Stimulated activated memory B cell treated with anti-CD40 and anti-IgM and Interleukin-4, amounts not matched to agents 10 μg/mL and 1 μg/mL and 100 μg/mL, for 72 hours (primary cell): ENCODE data around the gene KLHL22.
"Not testable (repeated sequence)": the region's sequence is repeated elsewhere in the genome, so short reads cannot be mapped to it uniquely, and the experiment has no call there.

ENCODE experiments used
- ATAC-seq: fragments of 150-1000 bp; cut with Tn5 transposase; 2 replicates; pipeline ENCODE4 v1.10.0; 2021
- H3K27ac Mint-ChIP-seq: one replicate; pipeline ENCODE4 v1.8.0; 2022; ENCODE audit warnings: mild to moderate bottlenecking, mixed read lengths
- H3K27me3 Mint-ChIP-seq: one replicate; pipeline ENCODE4 v1.8.0; 2022; ENCODE audit warnings: mixed read lengths
- H3K36me3 Mint-ChIP-seq: one replicate; pipeline ENCODE4 v1.8.0; 2022; ENCODE audit warnings: mixed read lengths
- H3K4me1 Mint-ChIP-seq: one replicate; pipeline ENCODE4 v1.8.0; 2022; ENCODE audit warnings: mixed read lengths
- H3K4me3 Mint-ChIP-seq: one replicate; pipeline ENCODE4 v1.8.0; 2022; ENCODE audit warnings: mild to moderate bottlenecking, moderate library complexity, mixed read lengths
- H3K9me3 Mint-ChIP-seq: one replicate; pipeline ENCODE4 v1.8.0; 2022; ENCODE audit warnings: mixed read lengths

The KLHL22 gene

DNA sequence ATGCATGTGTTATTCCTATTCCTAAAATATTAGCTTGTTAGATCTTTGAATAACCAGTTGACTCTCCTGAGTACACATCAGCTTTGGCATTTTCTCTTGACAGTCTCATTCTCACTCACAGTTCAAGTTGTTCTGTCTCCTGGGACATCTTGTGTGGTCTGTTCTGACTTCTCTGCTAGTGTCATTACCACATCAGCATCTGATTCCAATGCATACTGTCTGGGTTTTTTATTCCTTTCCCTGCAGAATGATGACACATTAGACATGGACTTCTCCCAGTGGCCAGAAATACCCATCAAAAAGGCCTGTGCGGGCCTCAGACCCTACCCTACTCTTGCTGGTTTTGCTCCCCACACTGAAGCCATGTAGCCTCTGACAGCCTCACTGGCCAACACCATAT, 99.0 kb downstream of the KLHL22 start:
- Mint-ChIP-seq H3K4me3 (no peak overlapping the region), H3K27me3 (no peaks in the 10 kb centered on the region), H3K4me1 (peaks cover 47% of the 10 kb centered on the region), H3K27ac (no peak overlapping the region), H3K9me3 (no peaks in the 10 kb centered on the region), H3K36me3 (peaks cover 6% of the 10 kb centered on the region)
- ATAC-seq, result peak; percentile 75

GRCh38 chr22:20395907-20396287, 99.7 kb downstream of the KLHL22 start:
- no peak for ATAC-seq
- H3K9me3 Mint-ChIP-seq, result no peaks in the 10 kb centered on the region
- H3K27ac Mint-ChIP-seq, result peak overlapping the region; percentile 7
- no peak overlapping the region for H3K4me3 Mint-ChIP-seq
- H3K4me1 Mint-ChIP-seq, result peaks cover 47% of the 10 kb centered on the region
- H3K27me3 Mint-ChIP-seq, result no peaks in the 10 kb centered on the region
- H3K36me3 Mint-ChIP-seq, result peaks cover 6% of the 10 kb centered on the region

DNA sequence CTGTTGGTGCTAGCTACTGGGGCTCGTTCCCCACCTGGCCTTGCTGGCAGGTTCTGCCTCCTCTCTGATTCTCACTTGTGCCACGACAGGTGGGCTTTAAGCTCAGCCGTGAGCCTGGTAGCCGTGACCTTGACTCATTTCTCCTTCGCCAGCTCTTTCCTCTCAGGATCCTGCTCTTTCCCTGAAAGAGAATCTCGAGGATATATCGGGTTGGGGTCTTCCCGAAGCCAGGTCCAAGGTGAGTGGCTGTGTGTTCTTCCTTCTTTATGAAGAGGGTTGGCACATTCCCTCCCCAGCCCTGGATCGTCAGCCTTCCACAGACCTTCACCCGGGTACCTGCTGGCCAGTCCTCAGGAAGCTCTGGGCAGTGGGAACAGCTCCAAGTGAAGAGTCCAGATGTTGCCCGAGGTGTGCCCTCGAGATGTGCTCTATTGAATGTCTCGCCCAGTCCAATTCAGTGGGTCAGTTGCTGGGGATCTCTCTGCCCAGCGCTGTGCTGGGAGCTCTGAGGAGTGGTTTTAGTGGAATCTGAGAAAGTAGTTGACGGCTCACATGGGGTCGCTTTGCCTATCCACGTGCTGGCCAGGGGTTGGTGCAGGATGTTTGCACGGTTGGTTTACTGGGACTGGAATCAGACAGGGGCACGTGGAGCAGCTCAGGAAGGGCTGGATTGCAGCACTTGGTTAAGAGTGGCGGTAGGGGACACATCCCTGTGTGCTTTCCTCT, 100.3 kb downstream of the KLHL22 start:
- Mint-ChIP-seq H3K4me1 (peaks cover 47% of the 10 kb centered on the region), H3K27me3 (no peaks in the 10 kb centered on the region), H3K9me3 (no peaks in the 10 kb centered on the region), H3K27ac (peak overlapping the region; percentile 88), H3K36me3 (peaks cover under 1% of the 10 kb centered on the region), H3K4me3 (peak overlapping the region; percentile 93)
- ATAC-seq, result no peak

- Mint-ChIP-seq H3K27me3 (no peaks in the 10 kb centered on the region), H3K9me3 (peaks cover 2% of the 10 kb centered on the region), H3K4me1 (peaks cover 41% of the 10 kb centered on the region), H3K27ac (peak within 1 kb of the TSS; percentile 88), H3K4me3 (peak within 1 kb of the TSS; percentile 93), H3K36me3 (no peaks in the 10 kb centered on the region)
- ATAC-seq, result peak; percentile 91
These were observed 101.7 kb downstream of the KLHL22 start, which contains the start of gene ZNF74 for GRCh38 chr22:20393705-20394476. ZNF74 (plus strand) TSS chr22:20394151; CDS start chr22:20394629, 478 bp downstream.

DNA sequence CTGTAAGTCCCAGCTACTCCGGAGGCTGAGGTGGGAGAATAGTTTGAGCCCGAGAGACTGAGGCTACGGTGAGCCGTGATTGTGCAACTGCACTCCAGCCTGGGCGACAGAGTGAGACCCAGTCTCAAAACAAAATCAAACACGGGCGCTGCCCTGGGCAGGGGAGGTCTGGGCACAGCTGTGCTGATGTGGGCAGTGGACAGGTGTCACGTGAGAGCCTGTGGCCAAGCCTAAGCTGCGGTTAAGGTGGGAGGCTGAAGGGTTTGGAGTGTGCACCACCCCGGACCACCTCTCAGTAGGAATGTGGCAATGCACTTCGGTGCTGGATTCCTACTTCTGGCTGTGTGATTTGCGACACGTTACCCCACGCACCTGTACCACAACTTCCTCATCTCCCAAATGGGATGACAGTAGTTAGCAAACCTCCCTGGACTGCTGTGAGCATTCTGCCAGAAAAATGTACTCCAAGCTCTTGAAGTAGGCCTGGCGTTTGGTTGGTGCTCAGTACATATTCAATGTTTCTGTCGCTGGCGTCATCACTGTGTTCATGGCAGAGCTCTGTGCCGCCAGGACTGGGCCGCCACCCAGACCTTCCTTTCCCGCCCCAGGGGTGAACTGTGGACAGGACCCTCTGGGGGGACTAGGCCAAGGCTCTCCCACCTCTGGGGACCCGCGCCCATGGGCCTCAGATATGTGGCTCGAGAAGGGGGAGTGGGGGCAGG, 102.5 kb downstream of the KLHL22 start:
- ATAC-seq, result peak; percentile 4

GRCh38 chr22:20392365-20392881, 103.2 kb downstream of the KLHL22 start:
- not testable (repeated sequence) for H3K27ac Mint-ChIP-seq, H3K27me3 Mint-ChIP-seq, H3K9me3 Mint-ChIP-seq, H3K36me3 Mint-ChIP-seq, ATAC-seq, H3K4me3 Mint-ChIP-seq
- peaks cover 41% of the 10 kb centered on the region for H3K4me1 Mint-ChIP-seq

More for the DNA sequence above, 102.5 kb downstream of the KLHL22 start:
- H3K27ac Mint-ChIP-seq, result peak overlapping the region; percentile 88
- H3K4me3 Mint-ChIP-seq, result peak overlapping the region; percentile 93
- H3K36me3 Mint-ChIP-seq, result no peaks in the 10 kb centered on the region
- no peaks in the 10 kb centered on the region for H3K27me3 Mint-ChIP-seq
- H3K4me1 Mint-ChIP-seq, result peaks cover 41% of the 10 kb centered on the region
- H3K9me3 Mint-ChIP-seq, result peaks cover 2% of the 10 kb centered on the region
